ENCODE measurements around the gene PGAP1.
A peak's percentile ranks its signal among the peaks of the same experiment; 100 is the strongest.

PGAP1 gene

GRCh38 chr2:196926562-196927375, at the start of gene PGAP1:
Gene PGAP1 (minus strand): TSS chr2:196926707. CDS start chr2:196926616, 91 bp downstream.
- DNase-seq (ENCODE audit: low spot score), result peak; percentile 91

- no peak for DNase-seq (ENCODE audit: low spot score)
Observed at GRCh38 chr2:196974970-196975369, 48.5 kb upstream of the PGAP1 start.

GRCh38 chr2:196971574-196972279, 45.2 kb upstream of the PGAP1 start:
- DNase-seq (ENCODE audit: low spot score), result no peak

GRCh38 chr2:196970099-196970498, 43.6 kb upstream of the PGAP1 start:
- no peak for DNase-seq (ENCODE audit: low spot score)

GRCh38 chr2:196968516-196968915, 42.0 kb upstream of the PGAP1 start:
- DNase-seq (ENCODE audit: low spot score), result no peak

- no peak for DNase-seq (ENCODE audit: low spot score)
Observed at GRCh38 chr2:196967775-196968174, 41.3 kb upstream of the PGAP1 start.

- DNase-seq (ENCODE audit: low spot score), result no peak
Observed at GRCh38 chr2:196967116-196967515, 40.6 kb upstream of the PGAP1 start.

- DNase-seq (ENCODE audit: low spot score), result no peak
Observed at GRCh38 chr2:196966061-196966460, 39.6 kb upstream of the PGAP1 start.

- no peak for DNase-seq (ENCODE audit: low spot score)
Observed at GRCh38 chr2:196965651-196966050, 39.1 kb upstream of the PGAP1 start.

- DNase-seq (ENCODE audit: low spot score), result no peak
Observed at GRCh38 chr2:196963961-196964360, 37.5 kb upstream of the PGAP1 start.

- DNase-seq (ENCODE audit: low spot score), result no peak
Observed at GRCh38 chr2:196963043-196963442, 36.5 kb upstream of the PGAP1 start.

- DNase-seq (ENCODE audit: low spot score), result no peak
Observed at GRCh38 chr2:196962325-196962724, 35.8 kb upstream of the PGAP1 start.

GRCh38 chr2:196961889-196962288, 35.4 kb upstream of the PGAP1 start:
- DNase-seq (ENCODE audit: low spot score), result no peak

- DNase-seq (ENCODE audit: low spot score), result no peak
Observed at GRCh38 chr2:196959734-196960338, 33.3 kb upstream of the PGAP1 start.

GRCh38 chr2:196959281-196959680, 32.8 kb upstream of the PGAP1 start:
- DNase-seq (ENCODE audit: low spot score), result no peak

- DNase-seq (ENCODE audit: low spot score), result no peak
Observed at GRCh38 chr2:196957881-196958525, 31.5 kb upstream of the PGAP1 start.

- no peak for DNase-seq (ENCODE audit: low spot score)
Observed at GRCh38 chr2:196957442-196957841, 30.9 kb upstream of the PGAP1 start.

GRCh38 chr2:196956069-196956468, 29.6 kb upstream of the PGAP1 start:
- DNase-seq (ENCODE audit: low spot score), result no peak

GRCh38 chr2:196955036-196955435, 28.5 kb upstream of the PGAP1 start:
- no peak for DNase-seq (ENCODE audit: low spot score)

GRCh38 chr2:196954001-196954400, 27.5 kb upstream of the PGAP1 start:
- no peak for DNase-seq (ENCODE audit: low spot score)

GRCh38 chr2:196952936-196953335, 26.4 kb upstream of the PGAP1 start:
- no peak for DNase-seq (ENCODE audit: low spot score)

- DNase-seq (ENCODE audit: low spot score), result no peak
Observed at GRCh38 chr2:196951973-196952372, 25.5 kb upstream of the PGAP1 start.
